Measurements from ENCODE around the gene FOXP4. TPM values are rescaled to one million over a fixed set of nuclear protein-coding genes. Genes with fewer than 3 reads are reported as not detected.

Gene FOXP4
- polyA plus RNA-seq, 1 of the 3 experiments (the other 2 are of a cell fraction) = 7.3 TPM

DNA sequence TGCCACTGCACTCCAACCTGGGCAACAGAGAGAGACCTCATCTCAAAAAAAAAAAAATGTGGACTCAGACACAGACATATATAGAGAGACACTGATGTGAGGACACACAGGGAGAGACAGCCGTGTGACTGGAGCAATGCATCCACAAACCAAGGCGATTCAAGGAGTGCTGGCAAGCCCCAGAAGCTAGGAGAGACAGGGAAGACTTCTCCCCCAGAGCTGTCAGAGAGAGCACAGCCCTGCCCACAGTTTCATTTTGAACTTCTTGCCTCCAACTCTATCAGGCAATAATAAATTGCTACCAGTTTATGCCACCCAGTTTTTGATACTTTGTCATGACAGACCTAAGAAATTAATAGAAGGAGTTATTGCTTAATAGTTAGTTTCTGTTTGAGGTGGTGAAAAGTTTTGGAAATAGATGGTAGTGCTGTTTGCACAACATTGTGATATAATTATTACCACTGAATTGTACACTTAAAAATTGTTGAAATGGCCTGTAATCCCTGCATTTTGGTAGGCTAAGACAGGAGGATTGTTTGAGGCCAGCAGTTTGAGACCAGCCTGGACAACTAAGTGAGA, 87.0 kb downstream of the FOXP4 start:
- no peak for DNase-seq
- Histone ChIP-seq H3K36me3 (replicated peaks in 1 of 2; ENCODE audit: control insufficient read depth in 1 of 2, insufficient read depth in 2 of 2, low read length in 1 of 2) (no peaks in the 10 kb centered on the region), H3K27me3 (ENCODE audit: insufficient read depth) (peaks cover 5% of the 10 kb centered on the region; the same call in 1 of the 2 replicates), H3K9me2 (no peaks in the 10 kb centered on the region), H3K4me1 (ENCODE audit: control insufficient read depth in 1 of 2, insufficient read depth in 2 of 2, low read depth in 1 of 2, low read length in 1 of 2) (peaks cover 0 to 21% of the 10 kb centered on the region in 2 experiments; a peak in 1 of 4 replicates), H2AFZ (ENCODE audit: low read depth) (no peak overlapping the region), H3K4me3 (ENCODE audit: low read depth in 2 of 2, low read length in 1 of 2) (no peak overlapping the region), H4K20me1 (ENCODE audit: insufficient read depth) (no peaks in the 10 kb centered on the region), H3K4me2 (no peak overlapping the region), H3K9me3 (no peaks in the 10 kb centered on the region), H3K79me2 (ENCODE audit: insufficient read depth) (no peaks in the 10 kb centered on the region), H3K9ac (no peak overlapping the region), H3K27ac (ENCODE audit: low read depth in 2 of 2, low read length in 1 of 2) (no peak overlapping the region), H3F3A (replicated peaks; ENCODE audit: insufficient read depth) (no peaks in the 10 kb centered on the region)
- WGBS (ENCODE audit: low lambda C conversion rate) = 79% methylated on average over 2 of the region's 2 CpGs
- ChIA-PET CTCF (interaction anchor here (0.9 to 3.0 kb wide), 6 partner anchors 21 to 56 kb away, joined by 3 to 17 read pairs (median 4); no protein-coding TSS in a partner anchor), POLR2A (no interaction called here)
- TF ChIP-seq TAF1 (IDR thresholded peaks at IDR 0.05; ENCODE audit: borderline replicate concordance, low read depth, low read length) (no peak), REST (IDR thresholded peaks at IDR 0.05; ENCODE audit: low read depth, low read length) (no peak), RXRA (IDR thresholded peaks at IDR 0.05; ENCODE audit: borderline replicate concordance, low read depth) (no peak), MAX (IDR thresholded peaks at IDR 0.05; ENCODE audit: low read depth) (no peak), FOXM1 (IDR thresholded peaks at IDR 0.05; ENCODE audit: low read depth) (no peak), RAD21 (IDR thresholded peaks at IDR 0.05; ENCODE audit: low read length) (no peak), CHD2 (IDR thresholded peaks at IDR 0.05; ENCODE audit: low read length, partially characterized antibody) (no peak), EZH2phosphoT487 (IDR thresholded peaks at IDR 0.05; ENCODE audit: borderline replicate concordance, low read depth) (no peak), TEAD4 (IDR thresholded peaks at IDR 0.05; ENCODE audit: borderline replicate concordance, insufficient read depth) (no peak), MXI1 (IDR thresholded peaks at IDR 0.05; ENCODE audit: low read depth, low read length) (no peak), POLR2AphosphoS5 (IDR thresholded peaks at IDR 0.05; ENCODE audit: low read depth, low read length) (no peak), GATA2 (CRISPR knock-in tag; IDR thresholded peaks at IDR 0.05) (no peak)
- TF ChIP-seq, protein P1, sequence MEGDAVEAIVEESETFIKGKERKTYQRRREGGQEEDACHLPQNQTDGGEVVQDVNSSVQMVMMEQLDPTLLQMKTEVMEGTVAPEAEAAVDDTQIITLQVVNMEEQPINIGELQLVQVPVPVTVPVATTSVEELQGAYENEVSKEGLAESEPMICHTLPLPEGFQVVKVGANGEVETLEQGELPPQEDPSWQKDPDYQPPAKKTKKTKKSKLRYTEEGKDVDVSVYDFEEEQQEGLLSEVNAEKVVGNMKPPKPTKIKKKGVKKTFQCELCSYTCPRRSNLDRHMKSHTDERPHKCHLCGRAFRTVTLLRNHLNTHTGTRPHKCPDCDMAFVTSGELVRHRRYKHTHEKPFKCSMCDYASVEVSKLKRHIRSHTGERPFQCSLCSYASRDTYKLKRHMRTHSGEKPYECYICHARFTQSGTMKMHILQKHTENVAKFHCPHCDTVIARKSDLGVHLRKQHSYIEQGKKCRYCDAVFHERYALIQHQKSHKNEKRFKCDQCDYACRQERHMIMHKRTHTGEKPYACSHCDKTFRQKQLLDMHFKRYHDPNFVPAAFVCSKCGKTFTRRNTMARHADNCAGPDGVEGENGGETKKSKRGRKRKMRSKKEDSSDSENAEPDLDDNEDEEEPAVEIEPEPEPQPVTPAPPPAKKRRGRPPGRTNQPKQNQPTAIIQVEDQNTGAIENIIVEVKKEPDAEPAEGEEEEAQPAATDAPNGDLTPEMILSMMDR (IDR thresholded peaks at IDR 0.05) = no peak
- TF ChIP-seq, protein P2, sequence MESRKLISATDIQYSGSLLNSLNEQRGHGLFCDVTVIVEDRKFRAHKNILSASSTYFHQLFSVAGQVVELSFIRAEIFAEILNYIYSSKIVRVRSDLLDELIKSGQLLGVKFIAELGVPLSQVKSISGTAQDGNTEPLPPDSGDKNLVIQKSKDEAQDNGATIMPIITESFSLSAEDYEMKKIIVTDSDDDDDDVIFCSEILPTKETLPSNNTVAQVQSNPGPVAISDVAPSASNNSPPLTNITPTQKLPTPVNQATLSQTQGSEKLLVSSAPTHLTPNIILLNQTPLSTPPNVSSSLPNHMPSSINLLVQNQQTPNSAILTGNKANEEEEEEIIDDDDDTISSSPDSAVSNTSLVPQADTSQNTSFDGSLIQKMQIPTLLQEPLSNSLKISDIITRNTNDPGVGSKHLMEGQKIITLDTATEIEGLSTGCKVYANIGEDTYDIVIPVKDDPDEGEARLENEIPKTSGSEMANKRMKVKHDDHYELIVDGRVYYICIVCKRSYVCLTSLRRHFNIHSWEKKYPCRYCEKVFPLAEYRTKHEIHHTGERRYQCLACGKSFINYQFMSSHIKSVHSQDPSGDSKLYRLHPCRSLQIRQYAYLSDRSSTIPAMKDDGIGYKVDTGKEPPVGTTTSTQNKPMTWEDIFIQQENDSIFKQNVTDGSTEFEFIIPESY (IDR thresholded peaks at IDR 0.05; ENCODE audit: borderline replicate concordance, low read depth) = no peak
- TF ChIP-seq, protein P3, sequence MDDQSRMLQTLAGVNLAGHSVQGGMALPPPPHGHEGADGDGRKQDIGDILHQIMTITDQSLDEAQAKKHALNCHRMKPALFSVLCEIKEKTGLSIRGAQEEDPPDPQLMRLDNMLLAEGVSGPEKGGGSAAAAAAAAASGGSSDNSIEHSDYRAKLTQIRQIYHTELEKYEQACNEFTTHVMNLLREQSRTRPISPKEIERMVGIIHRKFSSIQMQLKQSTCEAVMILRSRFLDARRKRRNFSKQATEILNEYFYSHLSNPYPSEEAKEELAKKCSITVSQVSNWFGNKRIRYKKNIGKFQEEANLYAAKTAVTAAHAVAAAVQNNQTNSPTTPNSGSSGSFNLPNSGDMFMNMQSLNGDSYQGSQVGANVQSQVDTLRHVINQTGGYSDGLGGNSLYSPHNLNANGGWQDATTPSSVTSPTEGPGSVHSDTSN (IDR thresholded peaks at IDR 0.05) = no peak
